GM04504 (cell line): ENCODE results near the gene SLC25A28.

Experiments used
- DNase-seq: peaks from one replicate; pipeline ENCODE4 v3.0.0-alpha.2; 2012; ENCODE audit warnings: low read depth

SLC25A28 gene, protein sequence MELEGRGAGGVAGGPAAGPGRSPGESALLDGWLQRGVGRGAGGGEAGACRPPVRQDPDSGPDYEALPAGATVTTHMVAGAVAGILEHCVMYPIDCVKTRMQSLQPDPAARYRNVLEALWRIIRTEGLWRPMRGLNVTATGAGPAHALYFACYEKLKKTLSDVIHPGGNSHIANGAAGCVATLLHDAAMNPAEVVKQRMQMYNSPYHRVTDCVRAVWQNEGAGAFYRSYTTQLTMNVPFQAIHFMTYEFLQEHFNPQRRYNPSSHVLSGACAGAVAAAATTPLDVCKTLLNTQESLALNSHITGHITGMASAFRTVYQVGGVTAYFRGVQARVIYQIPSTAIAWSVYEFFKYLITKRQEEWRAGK

DNA sequence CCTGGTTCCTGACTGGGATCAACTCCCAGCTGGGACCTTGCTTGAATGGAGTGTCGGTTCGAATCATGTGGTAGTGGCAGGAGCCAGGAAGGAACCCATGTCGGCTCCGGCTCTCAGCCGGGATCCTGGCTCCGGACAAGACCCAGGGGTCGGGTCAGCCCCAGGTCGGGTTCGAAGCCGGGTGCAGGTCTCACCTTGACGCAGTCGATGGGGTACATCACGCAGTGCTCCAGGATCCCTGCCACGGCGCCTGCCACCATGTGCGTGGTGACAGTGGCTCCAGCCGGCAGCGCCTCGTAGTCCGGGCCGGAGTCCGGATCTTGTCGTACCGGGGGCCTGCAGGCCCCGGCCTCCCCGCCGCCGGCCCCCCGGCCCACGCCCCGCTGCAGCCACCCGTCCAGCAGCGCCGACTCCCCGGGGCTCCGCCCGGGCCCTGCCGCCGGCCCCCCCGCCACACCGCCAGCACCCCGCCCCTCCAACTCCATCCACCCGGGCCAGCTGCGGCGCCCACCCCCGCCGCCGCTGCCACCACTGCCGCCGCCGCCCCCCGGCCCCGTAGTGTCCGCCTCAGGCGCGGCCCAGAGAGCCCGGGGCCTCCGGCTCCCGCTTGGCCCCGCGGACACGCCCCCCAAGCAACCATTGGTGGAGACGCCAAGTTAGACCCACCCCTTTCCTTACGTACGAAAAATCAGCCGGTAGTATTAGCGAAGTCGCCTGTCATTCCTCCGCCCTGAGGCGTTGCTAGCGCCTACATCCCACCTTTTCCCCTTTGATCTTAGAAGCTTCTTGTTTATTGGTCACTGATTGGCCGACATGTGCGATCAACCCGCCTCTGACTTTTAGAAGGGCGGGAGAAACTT lies at the start of gene SLC25A28:
TSS of gene SLC25A28 (minus strand) at position 589 of the 860 bp plus-strand sequence. CDS start at position 485, 104 bp downstream.
- DNase-seq: peak; percentile 100

- DNase-seq: no peak
Observed at GRCh38 chr10:99667108-99667751, 47.0 kb upstream of the SLC25A28 start.

GRCh38 chr10:99665304-99665703 lies 45.1 kb upstream of the SLC25A28 start:
- no peak for DNase-seq

DNA sequence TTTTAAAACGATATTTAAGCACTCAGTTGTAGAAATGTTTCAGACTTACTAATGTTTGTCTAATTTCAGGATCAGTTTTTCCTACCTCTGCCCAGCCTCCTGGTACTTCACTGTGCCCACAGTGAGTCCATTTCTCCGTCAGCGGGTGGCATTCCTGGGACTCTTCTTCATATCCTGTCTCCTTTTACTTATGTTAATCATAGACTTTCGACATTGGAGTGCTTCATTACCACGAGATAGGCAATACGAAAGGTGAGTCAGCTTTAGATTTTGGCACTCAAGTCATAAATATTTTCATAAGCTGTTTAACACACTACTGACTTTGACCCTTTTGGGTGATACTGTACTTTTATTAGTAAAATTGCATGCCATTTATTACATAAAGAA lies 41.1 kb upstream of the SLC25A28 start:
- DNase-seq: peak; percentile 75

DNA sequence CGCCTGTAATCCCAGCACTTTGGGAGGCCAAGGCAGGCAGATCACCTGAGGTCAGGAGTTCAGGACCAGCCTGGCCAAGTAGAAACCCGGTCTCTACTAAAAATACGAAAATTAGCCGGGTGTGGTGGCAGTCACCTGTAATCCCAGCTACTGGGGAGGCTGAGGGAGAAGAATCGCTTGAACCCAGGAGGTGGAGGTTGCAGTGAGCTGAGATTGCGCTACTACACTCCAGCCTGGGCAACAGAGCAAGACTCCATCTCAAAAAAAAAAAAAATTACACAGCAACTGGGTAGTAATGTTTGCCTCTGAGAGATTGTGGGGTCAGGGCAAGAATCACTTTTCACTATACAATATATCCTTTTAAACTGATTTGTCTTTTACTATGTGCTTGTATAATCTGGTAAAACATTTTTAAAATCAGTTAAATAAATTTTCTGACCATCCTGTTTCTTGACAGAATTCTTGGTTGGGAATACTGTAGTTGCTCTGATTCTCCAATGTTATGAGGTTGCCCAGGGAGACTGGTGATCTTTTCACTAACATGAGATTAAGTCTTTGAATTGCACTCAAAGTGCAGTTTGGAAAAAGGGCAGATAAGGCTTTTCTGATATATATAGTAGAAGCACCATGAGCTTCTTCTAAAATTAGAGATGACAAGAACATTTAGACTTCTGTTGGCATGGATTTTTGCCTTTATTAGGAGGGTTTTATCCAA lies 40.6 kb upstream of the SLC25A28 start:
- no peak for DNase-seq

DNA sequence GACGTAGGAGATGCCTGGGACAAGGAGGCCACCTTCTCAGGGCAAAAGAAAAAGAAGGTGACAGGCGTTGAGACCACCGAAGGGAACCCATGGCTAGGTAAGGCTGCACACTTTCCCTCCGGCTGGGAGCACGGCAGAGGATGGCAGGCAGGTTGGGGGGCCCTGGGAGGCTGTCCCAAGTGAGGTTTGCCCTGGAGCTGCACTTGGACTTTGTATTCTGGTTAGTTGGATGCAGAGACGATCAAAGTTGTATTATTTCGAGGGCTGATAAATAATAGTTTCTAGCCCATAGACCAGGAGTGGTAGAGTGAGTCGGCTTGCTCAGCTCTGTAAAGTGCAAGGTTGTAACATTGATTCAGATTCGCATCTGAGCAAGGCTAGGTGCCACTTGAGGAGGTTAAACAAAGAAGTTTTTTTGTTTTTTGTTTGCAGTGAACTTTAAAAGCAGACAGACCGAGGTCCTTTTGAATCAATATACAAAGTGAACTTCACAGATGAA lies 39.7 kb upstream of the SLC25A28 start:
- no peak for DNase-seq

DNA sequence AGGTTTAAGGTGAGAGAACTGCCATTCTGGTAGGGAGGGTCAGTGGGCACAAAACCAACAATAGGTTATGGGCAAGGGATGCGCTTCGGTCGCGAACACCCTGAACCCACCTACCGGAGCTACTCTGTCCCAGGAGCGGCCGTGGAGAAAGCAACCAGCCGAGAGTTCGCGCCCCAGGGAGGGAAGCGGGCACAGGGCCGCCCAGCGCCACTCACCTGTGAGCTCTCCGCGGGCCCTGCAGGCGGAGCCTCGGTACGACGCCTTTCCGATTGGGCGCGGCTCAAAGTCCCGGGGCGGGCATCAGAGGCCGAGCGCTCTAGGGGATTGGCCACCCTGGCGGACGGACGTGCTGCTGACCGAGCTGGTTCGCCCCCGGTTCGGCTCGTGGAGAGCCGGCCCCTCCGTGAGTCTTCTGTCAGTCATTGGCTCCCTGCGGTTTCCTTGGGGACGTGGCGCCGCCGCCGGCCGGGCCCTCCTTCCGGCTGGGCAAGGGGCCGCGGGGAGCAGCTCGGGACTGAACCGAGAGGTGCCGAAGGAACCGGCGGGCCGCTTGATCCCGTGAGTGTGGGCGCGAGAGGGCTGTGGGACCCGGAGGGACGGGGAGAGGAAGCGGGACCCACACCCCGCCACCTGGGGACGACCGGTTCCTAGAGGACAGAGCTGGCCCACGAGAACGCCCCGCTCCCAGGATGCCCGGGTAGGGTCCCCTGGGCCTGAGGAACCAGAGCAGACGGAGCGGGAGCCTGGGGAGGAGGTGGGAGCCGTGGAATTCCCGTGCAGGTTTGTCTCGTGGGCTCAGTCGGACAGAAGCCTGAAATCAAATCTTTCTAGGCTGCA lies 39.0 kb upstream of the SLC25A28 start, which contains the start of gene ENTPD7:
TSS of gene ENTPD7 (plus strand) at position 479 of the 837 bp plus-strand sequence. CDS start 448 bp downstream, outside the sequence.
- DNase-seq: peak; percentile 89

DNA sequence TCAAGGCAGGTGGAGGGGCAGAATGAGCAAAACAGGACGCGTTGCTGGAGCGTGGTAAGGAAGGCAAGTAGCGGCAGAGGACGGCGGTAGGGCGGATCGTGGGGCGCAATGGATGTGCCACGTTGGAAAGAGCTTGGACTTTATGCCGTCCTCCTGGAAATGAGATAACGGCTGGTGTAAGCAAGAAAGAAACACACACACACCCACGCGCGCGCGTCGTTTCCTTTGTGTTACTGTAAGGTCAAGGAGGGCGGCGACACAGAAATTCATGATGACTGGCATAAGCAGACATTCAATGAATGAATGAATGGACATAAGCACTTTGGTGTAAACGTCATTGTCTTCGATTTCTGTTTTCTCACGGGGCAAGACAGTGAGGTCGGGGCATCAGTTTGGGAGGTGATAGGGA lies 38.4 kb upstream of the SLC25A28 start:
- no peak for DNase-seq

DNA sequence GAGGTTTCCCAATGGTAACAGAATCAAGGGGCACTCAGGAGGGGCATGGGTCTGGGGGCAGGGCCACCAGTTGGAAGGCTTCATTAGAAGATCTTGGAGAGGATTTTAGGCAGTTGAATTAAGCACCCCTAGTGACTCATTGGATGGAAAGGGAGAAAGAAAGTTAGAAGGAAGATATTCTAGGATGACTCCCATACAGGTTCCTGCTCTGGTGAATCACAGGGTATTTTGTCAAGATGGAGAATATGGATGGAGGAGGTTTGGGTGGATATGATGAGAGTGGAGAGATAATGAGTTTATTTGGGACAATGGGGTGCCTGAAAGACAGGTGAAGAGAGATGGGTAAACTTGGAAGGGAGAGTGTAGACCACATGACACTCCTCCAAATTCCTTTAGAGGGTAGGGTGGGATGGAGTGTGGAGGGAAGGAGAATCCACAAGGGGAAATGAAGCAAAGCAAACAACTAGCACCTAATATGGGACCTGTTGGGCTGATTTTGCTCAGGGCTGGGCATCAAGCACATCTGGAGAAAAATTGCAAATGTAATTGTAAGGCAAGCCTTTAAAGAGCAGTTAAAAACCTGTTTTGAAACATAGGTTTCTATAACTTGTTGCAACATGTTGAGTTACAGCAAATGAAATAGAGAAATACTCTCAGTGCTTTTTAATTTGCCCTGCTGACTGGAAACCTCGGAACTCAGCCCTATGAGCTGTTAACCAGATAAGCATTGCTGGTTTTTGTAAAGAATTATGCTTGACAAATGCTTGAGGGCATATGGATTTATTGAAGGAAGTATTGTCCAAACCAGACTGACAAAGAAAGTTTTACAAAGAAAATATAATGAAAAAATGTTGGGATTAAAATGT lies 36.2 kb upstream of the SLC25A28 start:
- no peak for DNase-seq

DNA sequence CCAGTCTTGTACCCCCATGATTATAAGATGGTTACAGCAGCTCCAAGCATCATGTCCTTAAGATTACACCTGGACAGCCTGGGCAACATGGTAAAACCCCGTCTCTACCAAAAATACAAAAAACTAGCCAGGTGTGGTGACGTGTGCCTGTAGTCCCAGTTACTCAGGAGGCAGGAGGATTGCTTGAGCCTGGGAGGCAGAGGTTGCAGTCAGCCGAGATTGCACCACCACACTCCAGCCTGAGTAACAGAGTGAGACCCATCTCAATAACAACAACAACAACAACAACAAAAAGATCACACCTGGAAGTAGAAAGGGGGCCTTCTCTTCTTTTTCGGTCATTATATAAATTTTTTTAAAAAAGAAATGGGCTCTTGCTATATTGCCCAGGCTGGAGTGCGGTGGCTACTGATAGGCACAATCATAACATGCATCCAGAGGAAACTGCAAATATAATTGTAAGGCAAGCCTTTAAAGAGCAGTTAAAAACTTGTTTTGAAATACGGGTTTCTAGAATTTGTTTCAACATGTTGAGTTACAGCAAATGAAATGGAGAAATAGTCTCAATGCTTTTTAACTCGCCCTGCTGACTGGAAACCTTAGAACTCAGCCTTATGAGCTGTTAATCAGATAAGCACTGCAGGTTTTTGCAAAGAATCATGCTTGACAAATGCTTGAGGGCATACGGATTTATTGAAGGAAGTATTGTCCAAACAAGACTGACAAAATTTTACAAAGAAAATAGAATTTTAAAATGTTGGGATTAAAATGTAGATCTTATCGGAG lies 34.3 kb upstream of the SLC25A28 start:
- DNase-seq: no peak

DNA sequence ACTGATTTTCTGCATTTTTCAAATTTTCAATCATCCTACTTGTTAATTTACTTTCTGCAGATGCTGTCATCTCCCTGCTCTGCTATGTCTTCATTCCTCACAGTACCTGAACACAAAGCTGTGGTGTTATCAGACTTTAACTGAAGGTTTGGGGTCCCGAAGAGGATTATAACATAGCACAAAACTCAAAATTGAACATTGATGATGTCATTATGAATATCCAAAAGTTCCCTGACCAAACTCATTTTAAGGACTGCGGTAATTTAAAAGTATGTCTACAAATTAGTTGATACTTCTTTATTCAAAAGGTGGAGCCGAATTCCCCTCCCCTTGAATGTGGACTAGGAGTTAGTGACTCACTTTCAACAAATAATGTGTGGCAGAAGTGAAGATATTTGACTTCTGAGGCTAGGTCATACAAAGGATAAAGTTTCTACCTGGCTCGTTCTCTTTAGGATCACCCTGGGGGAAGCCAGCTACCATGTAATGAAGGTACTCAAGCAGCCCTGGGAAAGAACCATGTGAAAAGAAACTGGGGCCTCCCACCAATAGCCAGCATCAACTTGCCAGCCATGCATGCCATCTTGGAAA lies 32.7 kb upstream of the SLC25A28 start:
- DNase-seq: no peak

- DNase-seq: no peak
Observed at GRCh38 chr10:99648717-99649116, 28.5 kb upstream of the SLC25A28 start.

GRCh38 chr10:99647601-99648151 lies 27.4 kb upstream of the SLC25A28 start:
- DNase-seq: no peak

- DNase-seq: no peak
Observed at GRCh38 chr10:99633832-99634231, 13.6 kb upstream of the SLC25A28 start.

- no peak for DNase-seq
Observed at GRCh38 chr10:99631496-99631895, 11.3 kb upstream of the SLC25A28 start.

DNA sequence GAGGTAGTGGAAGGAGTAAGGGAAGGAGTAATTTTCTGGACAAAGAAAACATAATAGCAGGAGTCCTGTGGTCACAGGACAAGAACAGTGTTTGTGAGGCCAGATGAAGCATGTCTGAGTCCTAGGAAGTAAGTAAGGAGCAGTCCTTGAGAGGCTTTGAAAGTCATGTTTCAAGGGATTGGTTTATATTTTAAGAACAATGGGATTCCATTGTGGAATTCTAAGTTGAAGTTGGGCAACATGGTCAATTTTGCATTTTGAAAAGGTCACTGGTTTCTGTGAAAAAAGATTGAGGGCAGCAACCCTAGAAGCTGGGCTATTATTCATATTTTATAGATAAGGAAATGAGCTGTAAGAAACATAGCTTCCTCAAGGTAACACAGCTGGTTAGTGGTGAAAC lies 10.8 kb upstream of the SLC25A28 start:
- DNase-seq: no peak

DNA sequence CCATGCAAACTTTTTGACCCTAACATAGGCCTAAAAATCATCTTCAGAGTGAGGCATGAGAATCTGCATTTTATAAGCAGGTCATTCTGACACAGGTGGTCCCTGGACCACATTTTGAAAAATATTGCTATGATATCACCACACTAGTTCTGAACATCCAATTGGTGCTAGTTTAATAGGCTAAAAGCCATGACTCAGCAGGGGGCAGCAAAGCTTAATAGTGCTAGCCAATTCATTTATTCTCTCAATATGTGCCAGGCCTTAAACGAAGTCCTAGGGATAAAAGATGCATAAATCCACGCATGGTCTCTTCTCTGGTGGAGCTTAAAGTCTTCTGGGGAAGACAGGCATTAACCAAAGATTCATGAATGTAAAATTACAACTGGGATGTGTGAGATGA lies 10.2 kb upstream of the SLC25A28 start:
- DNase-seq: no peak

- no peak for DNase-seq
Observed at GRCh38 chr10:99629625-99629978, 9.4 kb upstream of the SLC25A28 start.
